ENCODE results near the gene CNST. TPM values are rescaled to one million over a fixed set of nuclear protein-coding genes. Genes with fewer than 3 reads are reported as not detected.
"Not testable (repeated sequence)": the region's sequence is repeated elsewhere in the genome, so short reads cannot be mapped to it uniquely, and the experiment has no call there.

CNST gene
- polyA plus RNA-seq, 1 experiment = 21.5 TPM

- H3K9me3 ChIP-seq (ENCODE audit: control insufficient read depth, insufficient read depth, low read length) = no peaks in the 10 kb centered on the region
- CTCF ChIA-PET = interaction anchor here (1.6 kb wide), 1 partner anchor 196 kb away, joined by 4 read pairs; no protein-coding TSS in a partner anchor
- no peak overlapping the region for H3K27ac ChIP-seq (ENCODE audit: low read depth, low read length)
- TF ChIP-seq CTCF (IDR thresholded peaks at IDR 0.05; ENCODE audit: low read depth, low read length) = no peak
- no peak overlapping the region for H3K4me3 ChIP-seq (ENCODE audit: low read depth, low read length)
- DNase-seq (ENCODE audit: low read depth, low spot score) = no peak
- H3K27me3 ChIP-seq (ENCODE audit: control insufficient read depth, insufficient read depth, low read length) = no peaks in the 10 kb centered on the region
- POLR2A ChIA-PET = no interaction called here
Measured at GRCh38 chr1:246558041-246558440, 8.2 kb upstream of the CNST start.

- Histone ChIP-seq H3K27me3 (ENCODE audit: control insufficient read depth, insufficient read depth, low read length) (no peaks in the 10 kb centered on the region), H3K9me3 (ENCODE audit: control insufficient read depth, insufficient read depth, low read length) (no peaks in the 10 kb centered on the region), H3K27ac (ENCODE audit: low read depth, low read length) (no peak overlapping the region), H3K4me3 (ENCODE audit: low read depth, low read length) (no peak overlapping the region)
- DNase-seq (ENCODE audit: low read depth, low spot score) = no peak
- ChIA-PET CTCF (interaction anchor here (1.6 to 1.7 kb wide), 2 partner anchors 12 to 194 kb away, joined by 4 to 5 read pairs; no protein-coding TSS in a partner anchor), POLR2A (no interaction called here)
- no peak for TF ChIP-seq CTCF (IDR thresholded peaks at IDR 0.05; ENCODE audit: low read depth, low read length)
Measured at GRCh38 chr1:246559310-246559709, 6.9 kb upstream of the CNST start.

GRCh38 chr1:246560833-246561232 lies 5.4 kb upstream of the CNST start:
- CTCF ChIA-PET = interaction anchor here (1.0 to 1.7 kb wide), 2 partner anchors 13 to 29 kb away, joined by 5 read pairs; no protein-coding TSS in a partner anchor
- H3K27ac ChIP-seq (ENCODE audit: low read depth, low read length); H3K27me3 ChIP-seq (ENCODE audit: control insufficient read depth, insufficient read depth, low read length); H3K9me3 ChIP-seq (ENCODE audit: control insufficient read depth, insufficient read depth, low read length); DNase-seq (ENCODE audit: low read depth, low spot score); H3K4me3 ChIP-seq (ENCODE audit: low read depth, low read length); POLR2A ChIA-PET: not testable (repeated sequence)

DNA sequence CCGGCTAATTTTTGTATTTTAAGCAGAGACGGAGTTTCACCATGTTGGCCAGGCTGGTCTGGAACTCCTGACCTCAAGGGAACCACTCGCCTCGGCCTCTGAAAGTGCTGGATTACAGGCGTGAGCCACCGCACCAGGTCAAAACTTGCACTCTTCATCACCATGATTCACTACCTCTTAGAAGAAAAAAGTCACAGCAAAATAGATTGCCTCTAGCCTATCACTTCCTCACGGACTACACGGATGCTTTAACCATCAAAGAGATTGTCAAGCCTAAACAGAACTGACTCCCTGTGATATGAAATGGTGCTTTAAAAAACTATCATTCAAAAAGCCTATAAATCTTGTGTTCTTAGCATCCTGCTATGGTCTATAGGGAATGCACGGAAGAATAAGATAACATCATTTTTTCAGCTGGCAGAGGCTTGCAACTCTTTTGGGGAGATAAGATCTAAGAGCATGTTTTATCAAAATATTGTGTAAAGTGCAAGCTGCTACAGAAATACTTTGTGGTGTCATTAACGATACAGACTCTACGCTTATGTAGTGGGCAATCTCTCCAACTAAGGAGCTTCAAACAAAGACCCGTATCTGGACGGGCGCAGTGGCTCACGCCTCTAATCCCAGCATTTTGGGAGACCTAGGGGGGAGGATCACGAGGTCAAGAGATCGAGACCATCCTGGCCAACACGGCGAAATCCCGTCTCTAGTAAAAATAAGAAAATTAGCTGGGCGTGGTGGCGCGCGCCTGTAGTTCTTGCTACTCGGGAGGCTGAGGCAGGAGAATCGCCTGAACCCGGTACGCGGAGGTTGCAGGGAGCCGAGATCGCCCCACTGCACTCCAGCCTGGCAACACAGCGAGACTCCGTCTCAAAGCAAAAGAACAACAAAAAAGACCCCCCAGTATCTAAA lies 1.2 kb upstream of the CNST start:
- ChIA-PET POLR2A (interaction anchor here (2.3 kb wide), 1 partner anchor 43 kb away, joined by 6 read pairs; no protein-coding TSS in a partner anchor), CTCF (no interaction called here)
- peak overlapping the region; percentile 93 for H3K27ac ChIP-seq (ENCODE audit: low read depth, low read length)
- peak overlapping the region; percentile 87 for H3K4me3 ChIP-seq (ENCODE audit: low read depth, low read length)
- no peaks in the 10 kb centered on the region for H3K27me3 ChIP-seq (ENCODE audit: control insufficient read depth, insufficient read depth, low read length)
- no peak for DNase-seq (ENCODE audit: low read depth, low spot score)
- TF ChIP-seq CTCF (IDR thresholded peaks at IDR 0.05; ENCODE audit: low read depth, low read length) = no peak
- H3K9me3 ChIP-seq (ENCODE audit: control insufficient read depth, insufficient read depth, low read length) = peaks cover 4% of the 10 kb centered on the region; the same call in 1 of the 2 replicates

DNA sequence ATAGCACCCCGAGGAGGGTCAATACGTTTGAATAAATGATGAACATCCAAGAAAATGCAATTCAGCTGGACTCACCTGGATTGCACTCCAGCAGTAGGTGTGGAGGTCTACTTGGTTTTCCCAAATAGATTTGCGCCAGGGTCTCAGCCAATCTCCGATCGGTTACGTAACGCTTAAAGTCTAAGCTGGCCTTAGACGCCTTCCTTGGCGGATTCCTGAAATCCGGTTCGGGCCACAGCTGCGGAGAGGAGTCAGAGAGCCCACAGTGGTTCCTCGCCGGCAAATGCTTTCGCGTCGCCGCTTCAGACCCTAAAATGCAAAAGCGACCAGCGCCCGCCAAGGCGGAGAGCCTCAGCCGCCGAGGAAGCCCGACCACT lies 517 bp upstream of the CNST start:
- no peak for DNase-seq (ENCODE audit: low read depth, low spot score)
- peak overlapping the region; percentile 87 for H3K4me3 ChIP-seq (ENCODE audit: low read depth, low read length)
- ChIA-PET POLR2A (interaction anchor here (2.3 kb wide), 1 partner anchor 43 kb away, joined by 6 read pairs; no protein-coding TSS in a partner anchor), CTCF (interaction anchor here (1.6 kb wide), 1 partner anchor 139 kb away, joined by 3 read pairs; no protein-coding TSS in a partner anchor)
- H3K27me3 ChIP-seq (ENCODE audit: control insufficient read depth, insufficient read depth, low read length) = no peaks in the 10 kb centered on the region
- TF ChIP-seq CTCF (IDR thresholded peaks at IDR 0.05; ENCODE audit: low read depth, low read length) = no peak
- H3K9me3 ChIP-seq (ENCODE audit: control insufficient read depth, insufficient read depth, low read length) = peaks cover 4% of the 10 kb centered on the region; the same call in 1 of the 2 replicates
- H3K27ac ChIP-seq (ENCODE audit: low read depth, low read length) = peak overlapping the region; percentile 93
